PC-9 (cell line): ENCODE data around the gene AUH. TPM values are rescaled to one million over a fixed set of nuclear protein-coding genes. Genes with fewer than 3 reads are reported as not detected.

Source experiments
- BruUV-seq: library from RNA; stranded (reverse); fragments of 400-500 nt; replicated peaks from 2 replicates; lab custom pipeline; 2021; lab: Mats Ljungman, UMichigan
- CTCF ChIA-PET: fragments of 300-600 bp; sonication (Branson Sonifier 250); formaldehyde crosslinking; loops from one replicate; lab custom pipeline; 2022; ENCODE audit warnings: antibody characterized with exemption; lab: Charles Lee
- POLR2A ChIA-PET: fragments of 300-600 bp; sonication (Branson Sonifier 250); formaldehyde crosslinking; loops from one replicate; lab custom pipeline; 2022; ENCODE audit warnings: antibody characterized with exemption; ENCODE audit not compliant: unreplicated experiment; lab: Charles Lee
- DNase-seq, 2 experiments: peaks; one replicate each; pipeline versions ENCODE4 v3.0.0 to v3.0.0-alpha.2; 2015 to 2022; ENCODE audit warnings: mixed read lengths in 1 of 2
- H2AFZ ChIP-seq: fragments of 200-600 bp; sonication (generic); 2 replicates; pipeline ENCODE4 v1.8.1; 2017; ENCODE audit warnings: antibody characterized with exemption
- H3F3A ChIP-seq: fragments of 200-600 bp; sonication (generic); 2 replicates; pipeline ENCODE4 v1.8.1; 2017; ENCODE audit warnings: antibody characterized with exemption, mild to moderate bottlenecking, low read depth; ENCODE audit not compliant: insufficient read depth
- H3K27ac ChIP-seq: fragments of 200-600 bp; sonication (generic); 2 replicates; pipeline ENCODE4 v1.6.1; 2016; ENCODE audit warnings: mixed run types
- H3K27me3 ChIP-seq: fragments of 200-600 bp; sonication (generic); 2 replicates; pipeline ENCODE4 v1.6.1; 2016; ENCODE audit warnings: low read depth, mixed run types; ENCODE audit not compliant: insufficient read depth
- H3K36me3 ChIP-seq: fragments of 200-600 bp; sonication (generic); 2 replicates; pipeline ENCODE4 v1.6.1; 2016; ENCODE audit warnings: low read depth, mixed run types
- H3K4me1 ChIP-seq: fragments of 200-600 bp; sonication (generic); replicated peaks from 2 replicates; pipeline ENCODE4 v1.6.1; 2016; ENCODE audit warnings: mixed run types; ENCODE audit not compliant: insufficient read depth
- H3K4me2 ChIP-seq: fragments of 200-600 bp; sonication (generic); 2 replicates; pipeline ENCODE4 v1.6.1; 2017; ENCODE audit warnings: mixed run types
- H3K4me3 ChIP-seq: fragments of 200-600 bp; sonication (generic); 2 replicates; pipeline ENCODE4 v1.6.1; 2016; ENCODE audit warnings: mixed run types
- H3K79me2 ChIP-seq: fragments of 200-600 bp; sonication (generic); 2 replicates; pipeline ENCODE4 v1.6.1; 2017; ENCODE audit warnings: low read depth, mixed run types
- H3K9me2 ChIP-seq: fragments of 200-600 bp; sonication (generic); 2 replicates; pipeline ENCODE4 v1.8.1; 2017; ENCODE audit warnings: mild to moderate bottlenecking; ENCODE audit not compliant: insufficient read depth
- H3K9me3 ChIP-seq: fragments of 200-600 bp; sonication (generic); 2 replicates; pipeline ENCODE4 v1.8.1; 2016; ENCODE audit warnings: low read depth; ENCODE audit not compliant: insufficient read depth
- H4K20me1 ChIP-seq: fragments of 200-600 bp; sonication (generic); 2 replicates; pipeline ENCODE4 v1.8.1; 2017; ENCODE audit not compliant: insufficient read depth
- CTCF ChIP-seq: fragments of 200-600 bp; sonication (generic); conservative IDR thresholded peaks from 2 replicates; pipeline ENCODE4 v1.6.1; 2017; ENCODE audit warnings: mixed run types, antibody characterized with exemption, mild to moderate bottlenecking, moderate library complexity
- EZH2 ChIP-seq: fragments of 200-600 bp; sonication (generic); IDR thresholded peaks from 2 replicates; pipeline ENCODE4 v1.8.0; 2017; ENCODE audit warnings: antibody characterized with exemption, low read depth
- intact Hi-C: fragments of 100-400 bp; cut with micrococcal nuclease; formaldehyde crosslinking; loops from one replicate; pipeline ENCODE4 v1.10.0; 2022; ENCODE audit not compliant: unreplicated experiment
- total RNA-seq: library from RNA; stranded (reverse); gene quantifications from 2 replicates; pipeline ENCODE4 v1.2.3, GENCODE V29; 2021

AUH gene
- total RNA-seq, 1 experiment from 2014 or later: 24.9 TPM

GRCh38 chr9:91185193-91185886 lies 176.4 kb downstream of the AUH start:
- Histone ChIP-seq H3K27me3 (no peaks in the 10 kb centered on the region), H3K4me1 (peaks cover 32% of the 10 kb centered on the region), H3K36me3 (no peaks in the 10 kb centered on the region), H3K79me2 (no peaks in the 10 kb centered on the region), H3K9me3 (peaks cover 6% of the 10 kb centered on the region; the same call in 1 of the 2 replicates), H3K4me2 (no peak overlapping the region), H3K27ac (no peak overlapping the region), H3K4me3 (no peak overlapping the region), H3F3A (peaks cover 5% of the 10 kb centered on the region; the same call in 1 of the 2 replicates), H2AFZ (no peak overlapping the region), H3K9me2 (no peaks in the 10 kb centered on the region; the same call in 1 of the 2 replicates), H4K20me1 (no peaks in the 10 kb centered on the region)
- CTCF ChIA-PET: interaction anchor here (0.6 kb wide), 1 partner anchor 114 kb away, joined by 3 read pairs; no protein-coding TSS in a partner anchor
- no TSS peak for BruUV-seq
- no peak for TF ChIP-seq EZH2
- intact Hi-C loops: no loop called here
- POLR2A ChIA-PET: no interaction called here
- DNase-seq: no peak

GRCh38 chr9:91182429-91183225 lies 179.1 kb downstream of the AUH start:
- Histone ChIP-seq H2AFZ (no peak overlapping the region), H4K20me1 (no peaks in the 10 kb centered on the region), H3K27ac (peak overlapping the region; percentile 55), H3K9me2 (no peaks in the 10 kb centered on the region; the same call in 1 of the 2 replicates), H3K4me3 (no peak overlapping the region), H3K79me2 (no peaks in the 10 kb centered on the region), H3K36me3 (no peaks in the 10 kb centered on the region), H3K4me2 (peak overlapping the region; percentile 31), H3F3A (peaks cover 9% of the 10 kb centered on the region; the same call in 1 of the 2 replicates), H3K4me1 (peaks cover 37% of the 10 kb centered on the region), H3K9me3 (no peaks in the 10 kb centered on the region; the same call in 1 of the 2 replicates), H3K27me3 (no peaks in the 10 kb centered on the region)
- no peak for TF ChIP-seq CTCF
- ChIA-PET POLR2A (interaction anchor here (0.6 kb wide), 1 partner anchor 10 kb away, joined by 23 read pairs; no protein-coding TSS in a partner anchor), CTCF (no interaction called here)
- DNase-seq: peak; percentile 63 to 81
- intact Hi-C loops: no loop called here
- no TSS peak for BruUV-seq

GRCh38 chr9:91181541-91181940 lies 180.2 kb downstream of the AUH start:
- Histone ChIP-seq H3K27ac (no peak overlapping the region), H3K4me1 (peaks cover 26% of the 10 kb centered on the region), H3K79me2 (no peaks in the 10 kb centered on the region), H3F3A (peaks cover 9% of the 10 kb centered on the region; the same call in 1 of the 2 replicates), H3K36me3 (no peaks in the 10 kb centered on the region), H3K4me3 (no peak overlapping the region), H3K9me2 (no peaks in the 10 kb centered on the region; the same call in 1 of the 2 replicates), H3K4me2 (no peak overlapping the region), H3K27me3 (no peaks in the 10 kb centered on the region), H2AFZ (no peak overlapping the region), H4K20me1 (no peaks in the 10 kb centered on the region), H3K9me3 (no peaks in the 10 kb centered on the region; the same call in 1 of the 2 replicates)
- DNase-seq: no peak
- POLR2A ChIA-PET: no interaction called here
- TF ChIP-seq EZH2 (no peak), CTCF (no peak)
- intact Hi-C loops: no loop called here
- CTCF ChIA-PET: no interaction called here
- no TSS peak for BruUV-seq
